Psoas muscle (tissue), 8 donors: Measurements from ENCODE around the gene MEOX2. TPM values are rescaled to one million over a fixed set of nuclear protein-coding genes. Genes with fewer than 3 reads are reported as not detected.

Source experiments
- ATAC-seq, 4 donors: fragments of 200-7000 bp; cut with Tn5 transposase; one replicate each; pipeline ENCODE4 v1.9.1; 2020; ENCODE audit warnings: moderate library complexity in 3 of 4, mild to moderate bottlenecking in 2 of 4
- DNase-seq, 2 donors: peaks; one replicate each; pipeline ENCODE4 v3.0.0-alpha.2; 2020
- H3K27ac ChIP-seq: fragments of 200-600 bp; one replicate; pipeline ENCODE4 v1.8.0; 2022
- H3K27me3 ChIP-seq, 3 donors: fragments of 200-600 bp in 1 of 3; one replicate each; pipeline versions ENCODE4 v1.6.1 to v1.8.0; 2013 to 2022; ENCODE audit warnings: low read length in 2 of 3, mild to moderate bottlenecking in 2 of 3, moderate library complexity in 1 of 3; ENCODE audit not compliant: insufficient read depth in 3 of 3
- H3K36me3 ChIP-seq, 2 donors: fragments of 200-600 bp in 1 of 2; one replicate each; pipeline versions ENCODE4 v1.6.1 to v1.8.0; 2013 to 2022; ENCODE audit warnings: low read depth in 1 of 2, mild to moderate bottlenecking in 1 of 2, moderate library complexity in 1 of 2; ENCODE audit not compliant: insufficient read depth in 1 of 2
- H3K4me1 ChIP-seq: fragments of 200-600 bp; one replicate; pipeline ENCODE4 v1.8.0; 2022
- H3K4me3 ChIP-seq: fragments of 200-600 bp; one replicate; pipeline ENCODE4 v1.8.0; 2022; ENCODE audit warnings: mild to moderate bottlenecking
- H3K9me3 ChIP-seq: fragments of 200-600 bp; one replicate; pipeline ENCODE4 v1.8.0; 2022
- CTCF ChIP-seq: fragments of 200-600 bp; IDR thresholded peaks from one replicate; pipeline ENCODE4 v1.8.0; 2022; ENCODE audit warnings: antibody characterized with exemption
- WGBS, 3 donors: extraction: QIAGEN DNeasy Blood & Tissue Kit; methylation state at CpG; one replicate each; pipeline versions ENCODE4 v1.1.6 to v1.1.7; 2013; 5-methylcytosine and 5-hydroxymethylcytosine counted together
- intact Hi-C, 2 donors: fragments of 100-400 bp; cut with DNase I; formaldehyde crosslinking; loops; one replicate each; pipeline versions ENCODE4 v1.11.0 to v1.14.2; 2022
- polyA plus RNA-seq, 3 donors: library from polyadenylated mRNA; stranded (reverse); fragments of 200-250 nt; gene quantifications; one replicate each; pipeline ENCODE4 v1.2.3, GENCODE V29; 2013
- total RNA-seq, 4 donors: library from RNA; stranded (reverse); fragmentation: NEBNext Ultra II Directional in 2 of 4; extraction: Animal tissue kit (Norgen Biotek cat#: 25700) in 2 of 4; gene quantifications; one replicate each; pipeline versions ENCODE4 v1.2.1 to v1.2.4, GENCODE V29; 2021 to 2023
- donor health status: healthy with polysubstance abuse.
- donor health status: DM: no; HTN: no; CAD: no; lungs with moderate emphysema.
- donor health status: Bipolar disorder and iron deficiency.
- donor health status: healthy.
- donor health status: DM: yes; HTN: yes; CAD: no.
- donor health status: DM: no; HTN: no; CAD: no.
- donor health status: DM: no; HTN: no; CAD: no.
- donor health status: DM: yes; HTN: yes; CAD: no.

MEOX2 gene
- total and polyA plus RNA-seq, 7 donors = 3.1 to 6.9 (median 4.0) TPM

- Histone ChIP-seq H3K27me3 (no peaks in the 10 kb centered on the region), H3K27ac (no peak overlapping the region), H3K9me3 (no peaks in the 10 kb centered on the region), H3K4me3 (no peak overlapping the region), H3K4me1 (peaks cover 5% of the 10 kb centered on the region), H3K36me3 (no peaks in the 10 kb centered on the region)
- no peak for TF ChIP-seq CTCF
- intact Hi-C loops = no loop called here
- DNase-seq (no peak), ATAC-seq (no peak)
- 67 to 71% (median 67%) methylated on average over 1 of the region's 1 CpG for WGBS, 3 donors
Observed at GRCh38 chr7:15647309-15647708, 39.2 kb downstream of the MEOX2 start.

GRCh38 chr7:15643000-15643705 is 43.3 kb downstream of the MEOX2 start:
- no peaks in the 10 kb centered on the region for H3K36me3 ChIP-seq
- DNase-seq (no peak), ATAC-seq (no peak)
- no peak overlapping the region for H3K27ac ChIP-seq
- H3K27me3 ChIP-seq = no peaks in the 10 kb centered on the region
- TF ChIP-seq CTCF = no peak
- 87 to 98% (median 88%) methylated on average over 3 of the region's 3 CpGs for WGBS, 3 donors
- H3K4me1 ChIP-seq = peaks cover 5% of the 10 kb centered on the region
- H3K9me3 ChIP-seq = no peaks in the 10 kb centered on the region
- H3K4me3 ChIP-seq = no peak overlapping the region
- intact Hi-C loops = no loop called here

GRCh38 chr7:15628876-15629275 is 57.6 kb downstream of the MEOX2 start:
- 48 to 83% (median 59%) methylated on average over 1 of the region's 1 CpG for WGBS, 3 donors
- intact Hi-C loops = no loop called here

GRCh38 chr7:15626041-15626440 is 60.4 kb downstream of the MEOX2 start:
- H3K4me3 ChIP-seq = no peak overlapping the region
- TF ChIP-seq CTCF = no peak
- DNase-seq (no peak), ATAC-seq (no peak)
- H3K27ac ChIP-seq = no peak overlapping the region
- intact Hi-C loops = no loop called here
- H3K9me3 ChIP-seq = no peaks in the 10 kb centered on the region
- WGBS, 3 donors = 87 to 96% (median 90%) methylated on average over 1 of the region's 1 CpG
- H3K4me1 ChIP-seq = no peaks in the 10 kb centered on the region
- no peaks in the 10 kb centered on the region for H3K36me3 ChIP-seq
- no peaks in the 10 kb centered on the region for H3K27me3 ChIP-seq

More at GRCh38 chr7:15628876-15629275, 57.6 kb downstream of the MEOX2 start:
- ATAC-seq (no peak), DNase-seq (no peak)
- Histone ChIP-seq H3K9me3 (no peaks in the 10 kb centered on the region), H3K4me1 (no peaks in the 10 kb centered on the region), H3K27me3 (no peaks in the 10 kb centered on the region), H3K36me3 (no peaks in the 10 kb centered on the region), H3K27ac (no peak overlapping the region), H3K4me3 (no peak overlapping the region)
- TF ChIP-seq CTCF = no peak

- no peak for TF ChIP-seq CTCF
- ATAC-seq = no peak
- Histone ChIP-seq H3K4me1 (no peaks in the 10 kb centered on the region), H3K36me3 (no peaks in the 10 kb centered on the region), H3K9me3 (no peaks in the 10 kb centered on the region), H3K4me3 (no peak overlapping the region), H3K27ac (no peak overlapping the region), H3K27me3 (no peaks in the 10 kb centered on the region)
- intact Hi-C loops = no loop called here
- 54 to 75% (median 67%) methylated on average over 1 of the region's 1 CpG for WGBS, 3 donors
- no peak for DNase-seq
Observed at GRCh38 chr7:15625466-15625865, 61.0 kb downstream of the MEOX2 start.
